GM12873 (cell line): ENCODE results near the gene RBM33.

Experiments
- TF ChIP-seq, protein P1 (sequence below): IDR thresholded peaks from 2 replicates; pipeline ENCODE4 v1.5.1; 2012; ENCODE audit warnings: low read depth, mild to moderate bottlenecking, moderate library complexity, low read length, control low read depth; ENCODE audit not compliant: insufficient read depth; ENCODE audit errors: missing control alignments

The RBM33 gene

DNA sequence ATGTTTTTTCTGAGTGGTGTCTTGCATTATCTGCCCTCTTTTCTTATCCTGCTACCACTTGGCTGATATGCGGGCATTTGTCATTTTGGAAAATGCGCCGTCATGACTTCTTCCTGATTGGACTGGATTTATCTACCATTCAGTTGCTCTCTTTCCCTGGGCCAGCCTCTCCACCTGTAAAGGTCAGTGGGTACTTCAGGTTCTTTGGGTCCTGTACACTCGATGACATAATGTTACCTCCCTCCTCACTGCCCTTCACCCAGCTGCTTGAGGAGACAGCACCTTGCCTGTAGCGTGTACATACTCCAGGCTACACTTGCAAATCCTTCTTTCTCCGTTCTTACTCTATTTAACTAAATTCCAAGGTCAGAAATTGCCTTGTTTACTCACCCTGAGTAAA lies 83.7 kb downstream of the RBM33 start:
- TF ChIP-seq, protein P1, sequence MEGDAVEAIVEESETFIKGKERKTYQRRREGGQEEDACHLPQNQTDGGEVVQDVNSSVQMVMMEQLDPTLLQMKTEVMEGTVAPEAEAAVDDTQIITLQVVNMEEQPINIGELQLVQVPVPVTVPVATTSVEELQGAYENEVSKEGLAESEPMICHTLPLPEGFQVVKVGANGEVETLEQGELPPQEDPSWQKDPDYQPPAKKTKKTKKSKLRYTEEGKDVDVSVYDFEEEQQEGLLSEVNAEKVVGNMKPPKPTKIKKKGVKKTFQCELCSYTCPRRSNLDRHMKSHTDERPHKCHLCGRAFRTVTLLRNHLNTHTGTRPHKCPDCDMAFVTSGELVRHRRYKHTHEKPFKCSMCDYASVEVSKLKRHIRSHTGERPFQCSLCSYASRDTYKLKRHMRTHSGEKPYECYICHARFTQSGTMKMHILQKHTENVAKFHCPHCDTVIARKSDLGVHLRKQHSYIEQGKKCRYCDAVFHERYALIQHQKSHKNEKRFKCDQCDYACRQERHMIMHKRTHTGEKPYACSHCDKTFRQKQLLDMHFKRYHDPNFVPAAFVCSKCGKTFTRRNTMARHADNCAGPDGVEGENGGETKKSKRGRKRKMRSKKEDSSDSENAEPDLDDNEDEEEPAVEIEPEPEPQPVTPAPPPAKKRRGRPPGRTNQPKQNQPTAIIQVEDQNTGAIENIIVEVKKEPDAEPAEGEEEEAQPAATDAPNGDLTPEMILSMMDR, result no peak

DNA sequence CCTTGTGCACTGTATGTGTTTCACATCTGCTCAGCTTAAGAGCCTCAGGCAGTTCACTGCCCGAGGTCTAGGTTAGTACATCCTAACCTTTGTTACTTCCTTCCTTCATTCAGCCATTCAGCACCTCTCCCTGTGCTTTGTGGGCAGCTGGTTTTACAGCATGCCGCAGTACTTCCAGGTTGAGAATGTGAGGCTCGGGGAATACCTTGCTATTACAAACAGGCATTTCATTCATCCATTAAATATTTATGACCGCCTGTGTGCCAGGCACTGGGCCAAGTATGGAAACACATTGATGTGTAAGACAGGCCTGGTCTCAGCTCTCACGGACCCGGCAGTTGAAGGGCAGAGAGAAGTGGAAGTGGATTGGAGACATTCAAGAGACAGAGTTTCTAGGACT lies 85.4 kb downstream of the RBM33 start:
- TF ChIP-seq, protein P1, result no peak

DNA sequence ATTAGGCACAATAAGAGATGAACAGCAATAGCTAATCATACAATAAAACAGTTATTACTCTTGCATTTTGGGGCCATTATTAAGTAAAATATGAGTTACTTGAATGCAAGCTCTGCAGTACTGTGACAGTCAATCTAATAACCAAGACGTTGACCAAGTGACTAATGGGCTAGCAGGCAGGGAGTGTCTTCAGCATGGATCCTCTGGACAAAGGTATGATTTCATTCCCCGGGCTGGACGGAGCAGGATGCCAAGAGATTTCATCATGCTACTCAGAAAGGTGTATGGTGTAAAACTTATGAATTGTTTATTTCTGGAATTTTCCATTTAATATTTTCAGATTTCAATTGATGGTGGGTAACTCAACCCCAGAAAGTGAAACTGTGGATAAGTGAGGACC lies 86.9 kb downstream of the RBM33 start:
- TF ChIP-seq, protein P1, result no peak

DNA sequence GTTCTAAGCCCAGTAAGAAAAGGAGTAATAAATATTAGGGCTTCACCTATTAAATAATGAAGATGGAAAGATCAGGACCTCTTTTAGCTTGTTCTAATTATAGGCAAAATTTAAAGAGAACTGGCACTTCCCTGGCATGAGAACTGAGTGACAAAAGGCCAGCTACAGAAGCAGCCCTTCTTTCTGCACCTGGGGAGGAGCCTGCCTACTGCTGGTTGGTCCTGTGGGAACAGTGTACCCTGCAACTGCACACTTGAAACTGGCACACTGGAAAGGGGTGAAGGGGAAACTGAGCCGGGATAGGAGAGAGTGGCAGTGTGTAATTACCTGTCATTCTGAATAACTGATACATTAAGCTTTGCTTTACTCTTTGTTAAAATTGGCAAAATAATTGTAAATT lies 87.4 kb downstream of the RBM33 start:
- TF ChIP-seq, protein P1, result no peak

DNA sequence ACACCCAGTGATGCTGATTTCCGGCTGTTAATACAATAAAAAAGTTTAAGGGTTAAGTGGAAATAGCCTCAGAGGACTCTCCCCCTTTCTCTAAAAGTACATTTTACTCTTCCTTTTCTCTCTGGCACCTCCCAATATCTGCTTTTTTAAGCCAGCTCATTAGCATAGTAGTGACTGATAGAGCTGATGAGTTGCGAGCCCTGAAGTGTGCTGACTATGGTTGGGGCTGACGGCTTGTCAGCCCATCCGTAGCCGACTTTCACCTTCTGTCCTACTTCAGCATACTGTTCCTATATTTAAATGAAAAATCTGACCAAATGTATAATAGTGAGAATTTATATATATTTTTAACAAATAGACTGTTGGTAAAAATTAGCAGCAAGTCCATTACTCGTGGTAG lies 87.8 kb downstream of the RBM33 start:
- TF ChIP-seq, protein P1, result no peak

DNA sequence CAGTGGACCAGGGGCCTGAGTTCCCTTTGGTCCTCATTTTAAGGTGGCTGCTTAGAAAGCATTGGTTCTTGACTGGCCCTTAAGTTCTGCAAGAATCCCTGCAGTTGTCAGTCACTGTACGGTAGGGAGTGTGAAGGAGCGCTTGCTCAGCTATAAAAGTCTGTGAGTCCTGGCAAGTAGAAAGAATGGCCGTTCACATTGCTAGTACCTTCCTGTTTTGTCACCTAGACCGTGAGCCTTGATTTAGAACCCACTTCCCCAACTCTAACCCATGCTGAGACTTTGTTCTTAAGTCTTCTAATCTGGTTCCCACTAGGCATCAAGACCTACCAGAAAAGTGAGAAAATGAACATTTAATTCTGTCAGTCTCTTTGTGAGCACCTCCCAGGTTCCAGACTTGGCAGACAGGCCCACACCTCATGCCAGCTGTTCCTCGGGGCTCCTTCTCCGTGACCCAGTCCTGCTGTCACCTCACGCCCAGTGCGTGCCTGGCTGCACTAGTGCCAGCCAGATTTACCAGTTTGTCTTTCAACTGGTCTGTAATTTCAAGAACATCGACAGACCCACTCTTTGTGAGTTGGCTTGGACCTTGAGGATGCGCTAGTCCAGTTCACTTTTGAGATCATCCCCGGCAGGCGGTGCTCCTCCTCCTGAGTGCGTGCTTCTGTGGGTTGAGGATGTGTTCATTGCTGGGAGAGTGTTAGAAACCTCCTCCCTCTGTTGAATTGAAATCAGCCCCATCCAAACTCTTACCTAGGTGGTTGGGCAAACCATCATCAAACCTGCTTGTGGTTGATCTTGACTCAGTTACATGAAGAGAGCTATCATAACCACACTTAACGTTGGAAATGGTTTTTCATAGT lies 89.4 kb downstream of the RBM33 start:
- TF ChIP-seq, protein P1, result no peak

DNA sequence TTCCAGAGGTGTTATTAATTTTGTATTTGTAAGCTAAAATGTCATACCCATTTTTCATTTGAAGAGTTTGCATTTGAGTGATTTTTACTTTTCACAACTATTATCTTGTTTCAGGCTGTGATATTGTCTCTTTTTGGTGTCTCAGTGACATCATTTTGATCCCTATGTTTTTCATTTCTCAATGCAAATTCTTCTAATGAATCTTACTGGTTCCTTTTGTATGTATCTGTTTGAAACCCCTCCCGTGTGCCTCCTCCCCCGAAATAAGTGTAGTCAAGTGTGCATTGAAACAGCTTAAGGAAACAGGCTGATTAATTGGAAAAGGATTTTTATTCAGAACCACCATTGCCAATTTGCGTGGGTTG lies 90.0 kb downstream of the RBM33 start:
- TF ChIP-seq, protein P1, result no peak
